SW480 (cell line): ENCODE measurements around the gene POU2F3.

ENCODE experiments used
- DNase-seq: peaks from one replicate; pipeline ENCODE4 v3.0.0-alpha.2; 2016; ENCODE audit warnings: low spot score

The POU2F3 gene

GRCh38 chr11:120324932-120325810, 85.2 kb downstream of the POU2F3 start, which contains the start of gene TLCD5:
TSS of gene TLCD5 (plus strand) at chr11:120325299. CDS start at chr11:120327442, 2,143 bp downstream.
- peak; percentile 78 for DNase-seq

- DNase-seq, result no peak
Observed at GRCh38 chr11:120326228-120326627, 86.3 kb downstream of the POU2F3 start.

- no peak for DNase-seq
Observed at GRCh38 chr11:120326845-120327281, 86.9 kb downstream of the POU2F3 start.

GRCh38 chr11:120327311-120327710, 87.4 kb downstream of the POU2F3 start:
- DNase-seq, result no peak

GRCh38 chr11:120329556-120329955, 89.6 kb downstream of the POU2F3 start:
- no peak for DNase-seq

GRCh38 chr11:120330045-120330444, 90.1 kb downstream of the POU2F3 start:
- DNase-seq, result no peak

- peak; percentile 83 for DNase-seq
Observed at GRCh38 chr11:120331301-120331996, 91.5 kb downstream of the POU2F3 start.

GRCh38 chr11:120332822-120333716, 93.1 kb downstream of the POU2F3 start:
- DNase-seq, result no peak

- DNase-seq, result no peak
Observed at GRCh38 chr11:120333801-120334200, 93.9 kb downstream of the POU2F3 start.

GRCh38 chr11:120334332-120334731, 94.4 kb downstream of the POU2F3 start:
- no peak for DNase-seq

- peak; percentile 82 for DNase-seq
Observed at GRCh38 chr11:120334894-120335462, 95.0 kb downstream of the POU2F3 start.

- no peak for DNase-seq
Observed at GRCh38 chr11:120335556-120335907, 95.6 kb downstream of the POU2F3 start.

GRCh38 chr11:120335908-120336640, 96.1 kb downstream of the POU2F3 start, which contains the start of gene ARHGEF12:
TSS of gene ARHGEF12 (plus strand) at chr11:120336413. CDS start at chr11:120337244, 831 bp downstream.
- DNase-seq, result peak; percentile 96

- peak; percentile 53 for DNase-seq
Observed at GRCh38 chr11:120336641-120337354, 96.9 kb downstream of the POU2F3 start.

- peak; percentile 61 for DNase-seq
Observed at GRCh38 chr11:120337355-120338106, 97.6 kb downstream of the POU2F3 start.

GRCh38 chr11:120338107-120338933, 98.4 kb downstream of the POU2F3 start:
- no peak for DNase-seq

- peak; percentile 74 for DNase-seq
Observed at GRCh38 chr11:120339394-120339890, 99.5 kb downstream of the POU2F3 start.

- DNase-seq, result no peak
Observed at GRCh38 chr11:120340529-120340928, 100.6 kb downstream of the POU2F3 start.
